Raji (cell line): Measurements from ENCODE around the gene TPD52L2.

ENCODE experiments used
- POLR2A ChIP-seq: IDR thresholded peaks from 2 replicates; pipeline ENCODE4 v1.6.1; 2011; ENCODE audit warnings: low read depth, low read length, control low read depth; ENCODE audit not compliant: insufficient read depth

Gene TPD52L2

DNA sequence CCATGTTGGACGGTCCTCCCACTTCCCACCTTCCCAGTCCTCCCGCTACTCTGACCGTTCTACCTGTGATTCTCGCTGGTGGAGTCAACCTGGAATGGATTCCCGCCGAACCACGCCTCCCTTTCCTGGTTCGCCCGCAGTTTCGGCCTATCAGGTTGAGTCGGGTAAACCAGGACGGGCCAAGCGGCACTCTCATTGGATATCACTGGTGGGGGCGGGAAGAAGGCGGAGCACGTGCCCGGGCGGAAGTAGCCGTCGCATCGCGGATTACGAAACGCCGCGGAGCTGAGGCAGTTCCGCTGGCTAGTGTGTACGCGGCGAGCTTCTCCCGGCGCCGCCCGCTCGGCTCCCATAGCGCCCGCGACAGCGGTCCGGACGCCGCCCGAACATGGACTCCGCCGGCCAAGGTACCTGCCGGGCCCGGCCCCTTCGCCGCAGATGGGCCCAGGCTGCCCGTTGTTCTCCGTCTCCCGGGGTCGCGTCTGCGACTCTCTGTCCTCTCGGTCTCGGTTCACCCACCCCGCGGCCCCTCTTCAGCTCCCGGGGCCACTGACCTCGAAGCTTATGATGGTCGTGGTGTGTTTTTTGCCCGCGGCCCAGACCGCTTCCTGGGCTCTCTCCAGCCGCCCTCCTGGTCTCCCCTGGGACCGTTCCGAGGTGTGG lies at the start of gene TPD52L2:
TPD52L2 (plus strand) TSS at position 293 of the 663 bp plus-strand sequence; CDS start at position 389, 96 bp downstream.
- TF ChIP-seq POLR2A = peak; percentile 87

DNA sequence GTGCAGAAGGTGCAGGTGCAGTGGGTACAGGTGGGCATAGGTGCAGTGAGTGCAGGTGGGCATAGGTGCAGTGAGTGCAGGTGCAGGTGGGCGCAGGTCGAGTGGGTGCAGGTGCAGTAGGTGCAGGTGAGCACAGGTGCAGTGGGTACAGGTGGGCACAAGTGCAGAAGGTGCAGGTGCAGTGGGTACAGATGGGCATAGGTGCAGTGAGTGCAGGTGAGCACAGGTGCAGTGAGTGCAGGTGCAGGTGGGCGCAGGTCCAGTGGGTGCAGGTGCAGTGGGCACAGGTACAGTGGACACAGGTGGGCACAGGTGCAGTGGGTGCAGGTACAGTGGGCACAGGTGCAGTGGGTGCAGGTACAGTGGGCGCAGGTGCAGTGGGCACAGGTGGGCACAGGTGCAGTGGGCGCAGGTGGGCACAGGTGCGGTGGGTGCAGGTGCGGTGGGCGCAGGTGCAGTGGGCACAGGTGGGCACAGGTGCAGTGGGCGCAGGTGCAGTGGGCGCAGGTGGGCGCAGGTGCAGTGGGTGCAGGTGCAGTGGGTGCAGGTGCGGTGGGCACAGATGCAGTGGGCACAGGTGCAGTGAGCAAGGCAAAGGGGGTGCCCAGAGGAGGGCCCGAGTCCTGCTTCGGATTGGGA lies 49.3 kb upstream of the TPD52L2 start:
- no peak for TF ChIP-seq POLR2A

GRCh38 chr20:63819224-63819921 lies 45.7 kb upstream of the TPD52L2 start:
- TF ChIP-seq POLR2A = no peak

GRCh38 chr20:63821811-63822210 lies 43.3 kb upstream of the TPD52L2 start:
- TF ChIP-seq POLR2A = no peak

DNA sequence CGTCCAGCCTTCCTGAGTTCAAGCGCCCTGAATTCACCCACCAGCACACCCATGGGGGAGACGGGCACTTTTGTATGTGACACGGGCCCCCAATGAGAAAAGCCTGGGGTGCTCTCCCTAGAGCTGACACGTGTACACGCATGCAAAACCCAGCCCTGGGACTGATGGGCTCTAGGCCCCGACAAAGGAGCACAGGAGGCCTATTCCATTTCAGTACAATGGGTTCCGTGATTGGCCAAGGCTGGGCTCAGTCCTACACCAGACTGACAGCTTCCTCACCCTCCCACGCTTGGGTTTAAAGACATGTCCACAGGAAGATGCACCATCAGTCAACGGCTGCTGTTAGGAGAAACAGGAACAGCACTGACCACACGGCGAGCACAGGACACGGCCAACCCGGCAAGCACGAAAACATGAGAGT lies 42.8 kb upstream of the TPD52L2 start:
- no peak for TF ChIP-seq POLR2A

DNA sequence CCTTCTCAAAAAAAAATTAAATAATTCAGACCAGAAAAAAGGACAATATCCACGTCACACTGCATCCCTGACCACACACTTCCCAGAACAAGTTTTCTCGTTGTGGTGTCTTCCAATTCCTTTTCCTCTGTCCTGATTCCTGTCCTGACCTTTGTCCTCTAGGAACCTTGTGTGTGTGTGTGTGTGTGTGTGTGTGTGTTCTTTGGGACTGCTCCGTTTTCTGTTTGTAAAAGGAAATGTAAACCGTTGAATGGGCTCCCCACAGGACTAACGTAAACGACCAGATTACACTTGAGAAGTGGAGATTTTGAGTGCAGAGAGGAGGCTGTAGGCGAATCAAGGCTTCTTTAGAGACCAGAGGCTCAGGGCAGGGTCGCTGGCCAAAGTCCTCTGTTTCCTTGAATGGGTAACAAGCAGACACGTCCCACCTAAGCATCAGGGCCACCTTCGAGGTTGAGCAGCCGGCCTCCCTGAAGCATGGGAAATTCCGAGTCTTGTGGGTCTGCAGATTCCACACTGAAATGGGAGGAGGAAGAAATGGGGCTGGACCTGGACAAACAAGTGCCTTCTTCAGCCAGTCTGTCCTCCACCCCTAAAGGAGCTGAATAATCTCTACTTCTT lies 41.3 kb upstream of the TPD52L2 start:
- no peak for TF ChIP-seq POLR2A

DNA sequence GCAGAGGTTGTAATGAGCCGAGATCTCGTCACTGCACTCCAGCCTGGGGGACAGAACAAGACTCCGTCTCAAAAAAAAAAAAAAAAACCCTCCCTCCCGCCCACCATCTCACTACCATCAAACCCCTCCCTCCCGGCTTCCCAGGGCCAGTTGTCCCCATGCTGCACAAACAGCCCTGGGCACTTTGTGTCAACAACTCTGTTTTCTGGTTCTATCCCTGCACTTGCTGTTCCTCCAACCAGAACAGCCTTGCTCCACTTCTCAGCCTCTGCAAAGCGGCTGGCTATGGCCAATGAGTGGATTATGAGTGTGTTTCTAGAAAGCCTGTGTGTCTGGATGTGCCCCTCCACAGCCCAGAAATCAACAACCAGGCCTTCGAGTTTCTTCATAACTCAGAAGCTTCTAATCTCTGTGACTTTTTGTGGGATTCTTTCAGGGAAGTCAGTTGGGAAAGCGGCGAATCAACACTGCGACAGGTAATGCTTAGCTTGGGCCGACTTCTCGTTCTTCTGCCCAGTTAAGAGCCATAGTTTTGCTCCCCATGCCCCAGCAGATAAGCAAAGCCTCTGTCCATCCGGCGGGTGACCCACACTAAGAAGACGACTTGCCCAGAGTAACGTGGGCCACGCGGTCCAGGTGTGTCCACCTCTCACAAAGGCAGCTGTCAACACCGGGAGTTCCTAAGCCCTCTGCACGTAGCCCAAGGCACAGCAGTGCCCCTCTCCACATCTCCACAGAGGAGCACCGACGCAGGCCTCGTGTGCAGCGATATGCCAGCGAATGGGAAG lies 39.5 kb upstream of the TPD52L2 start:
- TF ChIP-seq POLR2A = no peak

- TF ChIP-seq POLR2A = no peak
Measured at GRCh38 chr20:63826753-63827152, 38.3 kb upstream of the TPD52L2 start.

GRCh38 chr20:63828124-63828523 lies 36.9 kb upstream of the TPD52L2 start:
- TF ChIP-seq POLR2A = no peak

DNA sequence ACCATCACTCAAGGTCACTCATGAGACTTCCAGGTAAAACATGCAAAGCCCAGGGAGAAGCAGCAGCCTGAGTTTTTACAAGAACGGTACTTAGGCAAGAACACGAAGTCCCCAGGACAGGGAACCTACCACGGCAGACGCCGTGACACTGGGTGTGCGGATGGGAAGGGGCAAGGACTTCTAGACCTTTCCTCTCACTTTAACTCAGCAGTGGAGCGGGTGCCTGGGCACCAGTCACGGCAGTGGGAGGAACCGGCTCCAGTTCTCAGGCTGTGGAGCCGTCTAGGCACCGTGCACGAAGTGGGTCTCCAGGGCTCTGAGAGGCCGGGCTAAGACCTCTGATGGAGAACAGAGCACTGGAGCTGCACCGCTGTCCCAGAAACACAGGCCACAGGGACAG lies 36.5 kb upstream of the TPD52L2 start:
- TF ChIP-seq POLR2A = no peak

DNA sequence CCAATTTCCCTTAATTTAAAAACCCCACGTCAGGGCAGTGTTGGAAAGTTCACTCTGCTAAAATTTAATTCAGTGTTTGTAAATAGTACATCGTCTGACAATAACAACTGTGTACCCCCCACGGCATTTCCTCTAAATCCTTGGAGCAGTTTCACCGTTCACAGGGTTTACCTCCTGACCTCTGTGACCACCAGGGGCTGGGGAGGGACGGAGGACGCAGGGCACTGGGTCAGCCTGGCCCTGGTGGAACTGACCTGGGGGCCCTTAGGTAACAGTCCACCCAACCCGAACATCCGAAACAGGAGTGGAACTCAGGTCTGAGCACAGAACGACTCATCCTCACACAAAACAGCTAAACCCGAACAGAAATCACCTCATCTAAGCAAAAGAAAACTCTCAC lies 36.1 kb upstream of the TPD52L2 start:
- TF ChIP-seq POLR2A = no peak

DNA sequence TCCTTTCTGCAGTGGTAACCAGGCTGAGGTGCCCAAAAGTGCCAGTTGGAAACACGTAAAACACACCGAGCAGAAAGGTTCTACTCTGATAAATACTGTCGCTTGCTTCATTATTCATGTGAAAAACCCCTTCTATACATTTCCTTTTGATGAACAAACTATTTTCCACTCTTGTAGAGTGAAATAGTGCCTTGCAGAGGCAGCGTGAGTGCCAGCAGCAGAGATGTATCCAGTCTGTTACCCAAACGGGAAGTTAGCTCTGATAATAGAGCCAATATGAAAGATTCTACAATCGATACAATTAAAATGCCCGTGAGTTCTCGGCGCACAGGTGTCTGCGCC lies 35.5 kb upstream of the TPD52L2 start:
- no peak for TF ChIP-seq POLR2A

DNA sequence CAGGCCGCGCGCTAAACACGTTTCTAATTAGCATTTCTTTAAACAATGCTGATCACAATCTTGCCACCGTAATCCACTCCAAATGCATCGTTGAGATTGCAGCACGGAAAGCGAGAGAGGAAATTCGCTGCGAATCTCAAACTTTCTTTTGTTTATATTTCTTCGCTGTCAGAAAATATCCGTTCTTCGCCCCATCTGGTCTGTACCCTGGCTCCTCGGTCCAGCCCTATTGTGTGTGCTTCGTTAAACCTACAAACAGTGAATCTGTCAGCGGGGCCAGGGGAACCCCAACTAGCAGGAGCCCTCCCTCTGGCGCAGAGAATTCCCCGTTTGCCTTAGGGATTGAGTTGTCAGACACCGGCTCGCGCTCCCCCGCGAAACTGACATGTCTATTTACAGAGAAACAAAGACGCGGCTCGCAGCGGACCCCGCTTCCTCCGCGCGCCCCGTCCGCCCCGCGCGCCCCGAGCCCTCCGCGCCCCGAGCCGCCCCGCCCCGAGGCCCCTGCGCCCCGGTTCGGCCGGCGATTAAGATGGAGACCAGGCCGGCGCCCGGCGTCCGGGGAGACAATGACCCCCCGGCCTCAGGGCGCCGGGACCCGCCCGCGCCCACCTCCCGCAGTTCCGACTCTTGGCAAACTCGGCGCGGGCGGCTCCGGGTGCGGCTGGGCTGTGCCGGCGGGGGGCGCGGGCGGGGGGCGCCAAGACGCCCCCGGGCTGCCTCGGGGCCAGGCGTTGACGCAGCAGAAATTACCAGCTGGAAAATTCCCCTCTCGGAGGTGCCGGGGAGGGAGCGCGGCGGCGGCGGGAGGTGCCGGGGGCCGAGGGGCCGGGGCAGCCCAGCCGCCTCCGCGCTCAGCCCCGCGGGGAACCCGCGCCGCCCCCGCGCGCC lies 34.9 kb upstream of the TPD52L2 start:
- TF ChIP-seq POLR2A = no peak
